ENCODE results near the gene PLK1.

PLK1 gene

GRCh38 chr16:23670137-23670776, 8.4 kb upstream of the PLK1 start:
- Histone ChIP-seq H3K27me3 (replicated peaks; ENCODE audit: insufficient read depth, low read length) (no peaks in the 10 kb centered on the region), H3K9ac (ENCODE audit: low read length) (no peak overlapping the region), H3K4me1 (ENCODE audit: low read length) (no peaks in the 10 kb centered on the region), H3K9me3 (replicated peaks; ENCODE audit: insufficient read depth, low read length) (no peaks in the 10 kb centered on the region), H3F3A (ENCODE audit: insufficient read depth, low read length) (no peaks in the 10 kb centered on the region), H3K4me3 (ENCODE audit: low read length) (no peak overlapping the region), H2AFZ (ENCODE audit: low read length) (no peak overlapping the region), H3K36me3 (replicated peaks; ENCODE audit: insufficient read depth, low read length) (no peaks in the 10 kb centered on the region), H3K27ac (ENCODE audit: low read length) (no peak overlapping the region), H3K4me2 (ENCODE audit: low read depth, low read length) (no peak overlapping the region), H3K79me2 (ENCODE audit: low read length) (no peaks in the 10 kb centered on the region), H4K20me1 (ENCODE audit: insufficient read depth, low read length) (no peaks in the 10 kb centered on the region), H3K9me2 (replicated peaks; ENCODE audit: insufficient read depth, low read length) (no peaks in the 10 kb centered on the region)
- DNase-seq: no peak
- TF ChIP-seq CTCF (IDR thresholded peaks at IDR 0.05; ENCODE audit: low read length): no peak
- no peak for TF ChIP-seq EZH2phosphoT487 (IDR thresholded peaks at IDR 0.05; ENCODE audit: low read length)
- TF ChIP-seq EZH2 (optimal IDR thresholded peaks at IDR 0.05; ENCODE audit: low read depth, low read length): no peak

GRCh38 chr16:23673971-23674614, 4.6 kb upstream of the PLK1 start:
- Histone ChIP-seq H3K36me3 (replicated peaks; ENCODE audit: insufficient read depth, low read length) (no peaks in the 10 kb centered on the region), H3F3A (ENCODE audit: insufficient read depth, low read length) (no peaks in the 10 kb centered on the region), H3K4me3 (ENCODE audit: low read length) (no peak overlapping the region), H3K27me3 (replicated peaks; ENCODE audit: insufficient read depth, low read length) (no peaks in the 10 kb centered on the region), H3K9me2 (replicated peaks; ENCODE audit: insufficient read depth, low read length) (no peaks in the 10 kb centered on the region), H3K4me1 (ENCODE audit: low read length) (0 out of 2 replicates have a peak, but pooled peaks cover 3% of the 10 kb centered on the region), H3K27ac (ENCODE audit: low read length) (no peak overlapping the region), H2AFZ (ENCODE audit: low read length) (no peak overlapping the region), H3K79me2 (ENCODE audit: low read length) (peaks cover 5% of the 10 kb centered on the region), H3K9ac (ENCODE audit: low read length) (no peak overlapping the region), H3K4me2 (ENCODE audit: low read depth, low read length) (no peak overlapping the region), H3K9me3 (replicated peaks; ENCODE audit: insufficient read depth, low read length) (no peaks in the 10 kb centered on the region), H4K20me1 (ENCODE audit: insufficient read depth, low read length) (no peaks in the 10 kb centered on the region)
- TF ChIP-seq EZH2 (optimal IDR thresholded peaks at IDR 0.05; ENCODE audit: low read depth, low read length): no peak
- no peak for TF ChIP-seq CTCF (IDR thresholded peaks at IDR 0.05; ENCODE audit: low read length)
- no peak for TF ChIP-seq EZH2phosphoT487 (IDR thresholded peaks at IDR 0.05; ENCODE audit: low read length)
- no peak for DNase-seq

GRCh38 chr16:23676924-23677480, 1.7 kb upstream of the PLK1 start:
- Histone ChIP-seq H3K9me2 (replicated peaks; ENCODE audit: insufficient read depth, low read length) (no peaks in the 10 kb centered on the region), H3K79me2 (ENCODE audit: low read length) (peaks cover 34% of the 10 kb centered on the region), H3K4me2 (ENCODE audit: low read depth, low read length) (no peak overlapping the region), H3K9ac (ENCODE audit: low read length) (no peak overlapping the region), H3K9me3 (replicated peaks; ENCODE audit: insufficient read depth, low read length) (no peaks in the 10 kb centered on the region), H2AFZ (ENCODE audit: low read length) (no peak overlapping the region), H3K36me3 (replicated peaks; ENCODE audit: insufficient read depth, low read length) (peaks cover 7% of the 10 kb centered on the region; the same call in 1 of the 2 replicates), H3K27me3 (replicated peaks; ENCODE audit: insufficient read depth, low read length) (no peaks in the 10 kb centered on the region), H4K20me1 (ENCODE audit: insufficient read depth, low read length) (no peaks in the 10 kb centered on the region), H3K4me1 (ENCODE audit: low read length) (peaks cover 14% of the 10 kb centered on the region), H3F3A (ENCODE audit: insufficient read depth, low read length) (no peaks in the 10 kb centered on the region; the same call in 1 of the 2 replicates), H3K4me3 (ENCODE audit: low read length) (no peak overlapping the region), H3K27ac (ENCODE audit: low read length) (no peak overlapping the region)
- DNase-seq: no peak
- TF ChIP-seq EZH2phosphoT487 (IDR thresholded peaks at IDR 0.05; ENCODE audit: low read length) (no peak), CTCF (IDR thresholded peaks at IDR 0.05; ENCODE audit: low read length) (no peak), EZH2 (optimal IDR thresholded peaks at IDR 0.05; ENCODE audit: low read depth, low read length) (no peak)
